Measurements from ENCODE around the gene CGNL1.

The CGNL1 gene

DNA sequence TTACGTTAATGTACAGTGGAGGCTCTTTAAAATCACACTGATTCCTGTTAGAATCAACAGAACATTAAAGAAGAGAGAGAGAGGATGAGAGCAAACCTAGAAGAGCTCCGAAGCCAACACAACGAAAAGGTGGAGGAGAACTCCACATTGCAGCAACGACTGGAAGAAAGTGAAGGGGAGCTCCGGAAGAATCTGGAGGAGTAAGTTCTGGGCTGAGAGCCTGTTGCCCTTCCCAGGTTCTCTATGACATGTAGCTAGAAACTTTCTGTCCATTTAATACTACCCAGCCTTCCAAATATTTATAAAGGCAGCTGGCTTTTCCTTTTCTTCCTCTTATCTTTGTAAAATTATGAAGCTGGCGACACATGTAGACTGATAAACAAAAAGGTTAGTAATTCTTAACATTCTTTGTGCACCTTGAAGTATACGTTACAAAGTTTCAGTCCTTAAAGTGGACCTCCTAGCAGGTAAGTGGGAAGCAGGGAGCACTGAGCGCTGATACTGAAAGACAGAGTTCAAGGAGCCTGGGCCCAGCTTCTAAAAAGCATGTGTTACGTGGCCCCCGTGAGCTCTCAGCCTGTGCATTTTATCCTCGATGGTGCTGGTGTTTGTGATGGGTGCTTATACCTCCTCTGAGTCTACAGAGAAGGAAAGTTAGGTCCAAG is 75.9 kb downstream of the CGNL1 start:
- no peak for DNase-seq

DNA sequence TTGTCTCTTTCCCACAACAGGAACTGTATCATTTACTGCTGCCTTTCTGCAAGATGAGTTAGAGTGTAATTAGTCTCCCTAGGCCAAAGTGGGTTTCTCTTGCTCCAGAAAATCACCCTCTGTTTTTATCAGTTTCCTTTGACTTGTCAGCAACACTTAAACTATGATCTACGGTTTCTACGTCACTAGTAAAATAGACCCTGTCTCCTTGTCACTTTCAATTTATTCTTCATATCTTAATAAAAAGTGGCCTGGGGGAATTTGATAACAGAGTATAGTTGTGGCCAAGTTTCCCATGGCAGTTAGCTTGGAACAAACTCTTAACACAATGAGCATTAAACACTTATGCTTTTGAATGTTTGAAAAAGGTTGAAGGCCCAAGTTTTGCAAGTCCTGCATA is 79.6 kb downstream of the CGNL1 start:
- DNase-seq, result no peak

DNA sequence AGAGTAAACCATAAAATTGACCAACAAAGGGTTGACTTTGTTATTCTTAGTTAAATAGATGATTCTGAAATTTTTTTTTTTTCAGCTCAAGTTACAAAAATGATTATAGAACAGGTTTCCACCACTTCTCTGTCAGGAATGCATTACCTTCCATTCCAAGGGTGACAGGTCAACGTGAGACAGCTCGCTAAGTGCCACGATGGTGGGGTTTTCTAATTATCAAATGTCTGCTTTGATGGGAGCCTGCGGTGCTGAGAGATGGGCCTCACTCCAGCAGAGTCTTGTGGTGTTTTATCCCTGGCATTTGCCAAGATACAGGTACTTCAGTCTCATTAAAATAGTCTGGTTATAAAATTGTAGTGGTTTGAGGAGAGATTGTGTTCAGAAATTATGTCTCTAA is 80.3 kb downstream of the CGNL1 start:
- DNase-seq, result no peak

DNA sequence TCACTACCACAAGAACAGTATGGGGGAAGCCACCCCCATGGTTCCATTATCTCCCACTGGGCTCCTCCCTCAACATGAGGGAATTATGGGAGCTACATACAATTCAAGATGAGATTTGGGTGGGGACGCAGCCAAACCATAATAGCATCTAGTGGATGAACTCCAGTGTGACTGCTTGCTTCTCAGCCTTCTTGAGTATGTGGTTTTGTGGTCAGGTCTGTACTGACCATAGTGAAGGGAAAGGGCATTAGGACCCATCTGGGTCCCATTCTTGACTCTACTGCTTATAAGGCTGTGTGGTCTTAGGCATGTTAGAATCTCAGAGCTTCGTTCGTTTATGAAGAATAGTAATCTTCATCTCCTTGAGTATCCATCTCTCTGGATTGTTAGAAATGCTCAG is 81.4 kb downstream of the CGNL1 start:
- DNase-seq, result no peak

DNA sequence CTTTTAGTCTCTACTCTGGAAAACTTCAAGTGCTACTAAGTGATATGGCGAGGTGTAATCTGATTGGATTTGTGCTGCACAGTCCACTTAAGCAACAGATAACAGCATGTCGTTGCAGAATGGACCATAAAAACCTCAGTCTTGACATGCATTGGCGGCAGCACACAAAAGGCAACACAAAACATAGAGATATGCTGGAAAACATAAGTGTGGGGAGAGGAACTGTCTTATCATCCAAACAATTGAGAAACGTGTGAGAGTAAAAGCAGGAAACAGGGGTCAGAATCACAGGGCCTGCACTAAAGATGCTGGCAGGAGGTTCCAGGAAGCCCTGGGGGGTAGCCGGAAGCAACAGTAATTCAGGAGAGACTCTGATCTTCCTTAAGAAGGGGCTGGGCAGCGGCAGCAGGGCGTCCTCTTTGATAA is 82.1 kb downstream of the CGNL1 start:
- DNase-seq, result no peak

DNA sequence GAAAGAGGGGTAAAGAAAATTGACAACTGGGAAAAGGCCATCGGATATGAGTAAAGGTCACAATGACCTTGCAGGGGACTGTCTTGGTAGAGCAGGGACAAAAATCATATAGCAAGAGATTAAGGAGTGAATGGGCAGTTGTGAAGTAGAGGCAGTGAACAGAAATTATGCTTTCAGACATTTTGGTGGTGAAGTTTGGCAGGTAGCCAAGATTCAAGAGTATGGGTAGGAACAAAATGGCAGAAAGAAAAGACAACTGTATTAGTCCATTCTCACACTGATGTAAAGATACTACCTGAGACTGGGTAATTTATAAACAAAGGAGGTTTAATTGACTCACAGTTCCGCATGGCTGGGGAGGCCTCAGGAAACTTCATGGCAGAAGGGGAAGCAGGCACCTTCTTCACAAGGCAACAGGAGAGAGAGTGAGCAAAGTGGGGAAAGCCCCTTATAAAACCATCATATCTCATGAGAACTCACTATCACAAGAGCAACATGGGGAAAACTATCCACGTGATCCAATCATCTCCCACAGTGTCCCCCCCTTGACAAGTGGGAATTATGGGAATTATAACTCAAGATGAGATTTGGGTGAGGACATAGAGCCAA is 84.0 kb downstream of the CGNL1 start:
- no peak for DNase-seq

DNA sequence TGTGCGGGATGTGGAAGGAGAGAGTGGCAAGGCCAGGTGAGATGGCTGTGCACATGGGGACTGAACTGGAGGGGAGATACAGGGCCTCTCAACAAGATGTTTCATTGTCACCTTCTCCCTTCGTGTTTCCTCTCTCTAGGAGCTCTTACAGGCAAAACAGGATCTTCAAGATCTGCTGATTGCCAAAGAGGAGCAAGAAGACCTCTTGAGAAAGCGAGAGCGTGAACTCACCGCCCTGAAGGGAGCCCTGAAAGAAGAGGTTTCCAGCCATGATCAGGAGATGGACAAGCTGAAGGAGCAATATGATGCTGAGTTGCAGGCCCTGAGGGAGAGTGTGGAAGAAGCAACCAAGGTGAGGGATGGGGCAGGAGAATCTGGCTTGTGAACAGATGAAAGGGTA is 85.2 kb downstream of the CGNL1 start:
- no peak for DNase-seq

DNA sequence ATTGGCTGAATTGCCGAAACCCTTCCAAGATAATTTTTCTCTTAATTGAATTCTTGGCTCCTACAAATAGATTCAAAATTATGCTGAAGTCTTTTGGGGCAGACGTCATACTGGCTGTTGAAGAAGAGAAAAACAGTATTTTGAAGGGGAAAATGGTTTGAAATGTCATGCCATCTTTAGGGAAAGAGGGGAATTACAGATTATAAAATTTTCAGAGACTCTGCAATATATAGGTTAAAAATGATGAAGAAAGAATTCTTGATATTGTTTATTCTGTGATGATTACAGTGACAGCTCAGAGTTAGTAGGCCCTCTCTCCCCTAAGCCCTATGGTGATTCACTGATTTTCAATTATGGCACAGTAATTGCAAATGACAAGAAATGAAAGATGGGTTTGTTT is 86.1 kb downstream of the CGNL1 start:
- DNase-seq, result no peak

DNA sequence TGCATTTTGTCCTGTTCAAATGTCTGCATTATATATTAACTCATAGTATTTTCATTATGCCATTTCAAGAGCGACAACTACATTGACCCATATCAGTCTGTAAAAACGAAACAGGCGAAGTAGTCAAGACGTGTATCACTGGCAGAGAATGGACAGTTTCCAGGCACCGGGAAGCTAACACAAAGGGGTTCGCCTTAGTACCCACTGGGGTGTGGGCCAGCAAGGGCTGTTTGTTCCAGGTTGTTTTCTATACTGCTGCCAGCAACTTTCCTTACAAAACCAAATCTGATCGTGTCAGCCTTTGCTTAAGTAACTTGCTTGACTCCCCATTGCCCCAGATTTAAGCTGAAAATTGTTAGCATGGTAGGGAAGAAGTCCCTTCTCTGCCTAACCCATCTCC is 87.1 kb downstream of the CGNL1 start:
- DNase-seq, result peak in 29 of 51 donors; percentile 5 to 72 (median 31)

DNA sequence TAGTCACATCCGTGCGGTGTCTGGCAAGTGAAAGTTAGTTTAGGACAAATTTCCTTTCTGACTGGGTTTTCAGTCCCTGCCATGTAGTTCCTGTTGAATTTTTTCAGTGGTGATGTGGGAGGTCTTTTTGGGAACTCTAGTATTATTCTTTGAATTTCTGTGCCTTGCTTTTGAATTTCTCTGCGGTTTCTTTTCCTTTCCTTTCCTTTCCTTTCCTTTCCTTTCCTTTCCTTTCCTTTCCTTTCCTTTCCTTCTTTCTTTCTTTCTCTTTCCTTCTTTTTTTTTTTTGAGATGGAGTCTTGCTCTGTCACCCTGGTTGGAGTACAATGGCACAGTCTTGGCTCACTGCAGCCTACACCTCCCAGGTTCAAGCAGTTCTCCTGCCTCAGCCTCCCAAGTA is 88.2 kb downstream of the CGNL1 start:
- no peak for DNase-seq

DNA sequence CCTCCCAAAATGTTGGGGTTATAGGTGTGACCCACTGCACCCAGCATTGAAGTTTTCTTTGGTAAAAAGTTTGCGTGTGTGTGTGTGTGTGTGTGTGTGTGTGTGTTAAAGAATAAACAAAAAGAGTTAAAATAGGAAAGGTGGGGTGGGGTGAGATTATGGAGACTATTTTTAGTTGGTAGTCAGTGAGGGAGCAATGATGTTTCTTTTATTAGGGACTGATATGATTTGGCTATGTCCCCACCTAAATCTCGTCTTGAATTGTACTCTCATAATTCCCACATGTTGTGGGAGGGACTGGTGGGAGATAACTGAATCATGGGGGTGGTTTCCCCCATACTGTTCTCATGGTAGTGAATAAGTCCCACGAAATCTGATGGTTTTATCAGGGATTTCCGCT is 92.2 kb downstream of the CGNL1 start:
- DNase-seq, result no peak

DNA sequence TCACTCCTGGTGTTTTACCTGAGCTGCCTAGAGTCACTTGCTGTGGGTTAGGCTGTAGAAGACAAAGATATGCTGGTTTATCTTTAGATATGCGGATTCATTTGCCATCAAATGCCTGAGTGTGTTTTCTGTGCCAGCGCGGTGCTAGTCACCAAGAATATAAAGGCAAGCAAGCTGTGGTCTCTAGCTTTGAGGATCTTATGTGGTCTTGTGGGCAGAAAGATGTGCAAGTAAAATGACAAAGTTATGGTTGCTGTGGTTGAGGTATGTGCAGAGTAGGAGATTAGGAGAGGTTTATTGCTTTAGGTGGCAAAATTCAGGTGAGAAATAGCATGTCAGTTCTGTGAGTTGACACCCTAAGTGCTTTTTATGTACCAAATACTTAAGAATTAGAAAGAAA is 94.2 kb downstream of the CGNL1 start:
- DNase-seq, result no peak

DNA sequence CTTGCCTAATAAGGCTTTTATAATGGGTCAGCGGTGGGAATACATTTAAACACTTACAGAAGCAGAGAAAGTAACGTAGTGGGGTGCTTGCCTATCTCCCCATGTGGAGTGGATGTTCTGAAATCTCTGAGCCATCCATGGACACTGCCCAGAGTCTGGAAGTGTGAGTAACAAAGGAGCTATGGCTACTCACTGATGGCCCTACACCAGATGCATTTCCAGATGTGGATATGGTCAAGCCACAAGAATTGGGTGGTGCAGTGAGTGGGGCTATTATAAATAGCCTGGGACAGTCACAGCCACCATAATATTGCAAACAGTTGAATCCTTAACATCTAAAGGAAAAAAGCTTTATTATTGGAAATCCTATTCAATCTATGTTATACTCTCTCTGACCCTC is 96.6 kb downstream of the CGNL1 start:
- no peak for DNase-seq

DNA sequence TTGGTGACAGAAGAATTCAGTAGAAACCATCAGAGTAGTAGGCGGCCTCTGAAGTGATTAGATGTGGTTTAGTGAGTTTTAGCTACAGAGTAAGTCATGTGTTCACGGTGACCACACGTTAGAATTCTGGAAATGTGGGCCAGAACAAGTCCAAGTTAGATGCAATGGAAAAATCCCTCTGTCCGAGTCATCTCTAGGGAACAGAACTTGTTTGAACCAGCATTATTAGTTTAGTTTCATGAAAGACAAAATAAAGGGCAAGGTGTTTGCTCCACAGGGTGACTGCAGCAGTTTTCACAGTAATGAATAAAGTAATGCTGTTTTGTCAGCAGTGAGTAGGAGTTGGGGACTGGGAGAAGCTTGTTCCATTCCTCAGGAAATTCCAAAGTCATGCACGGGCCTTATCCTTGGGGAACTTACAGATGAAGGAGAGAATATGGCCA is 100.2 kb downstream of the CGNL1 start:
- no peak for DNase-seq

DNA sequence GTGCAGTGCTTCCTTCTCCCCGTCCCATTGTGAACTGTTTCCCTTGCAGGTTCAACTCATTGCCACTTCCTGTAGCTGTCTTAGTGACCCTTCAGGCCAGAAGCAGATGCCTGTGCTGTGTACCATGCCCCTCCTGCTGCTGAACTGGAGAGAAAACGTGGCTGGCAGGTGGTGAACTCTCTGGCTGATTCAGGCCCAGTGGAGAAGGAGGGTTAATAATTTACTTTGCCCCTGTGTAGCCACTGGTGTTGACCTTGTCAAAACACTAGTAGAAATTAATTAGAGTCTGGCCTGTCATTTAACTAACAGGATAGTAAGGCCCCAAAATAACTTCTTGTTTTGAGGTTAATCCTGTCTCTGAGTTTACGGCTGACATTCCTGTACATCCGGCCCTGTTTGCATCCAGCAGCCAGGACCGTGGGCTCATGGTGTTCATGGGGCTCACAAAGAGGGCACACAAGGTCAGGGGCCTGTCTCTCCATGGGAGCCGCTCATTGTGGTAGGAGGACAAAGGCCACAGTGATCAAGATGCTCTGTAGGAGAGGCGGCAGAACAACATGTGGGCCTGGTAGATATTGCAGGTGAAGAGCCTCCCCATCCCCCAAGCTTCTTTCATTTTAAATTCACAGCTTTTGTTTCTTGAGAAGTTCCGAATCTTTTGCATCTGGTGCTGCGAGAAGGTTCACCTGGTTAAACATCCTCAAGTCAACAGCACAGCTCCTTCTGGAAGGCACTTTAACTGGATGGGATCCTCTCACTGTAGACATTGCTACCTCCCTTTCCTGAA is 101.6 kb downstream of the CGNL1 start:
- DNase-seq, result no peak

DNA sequence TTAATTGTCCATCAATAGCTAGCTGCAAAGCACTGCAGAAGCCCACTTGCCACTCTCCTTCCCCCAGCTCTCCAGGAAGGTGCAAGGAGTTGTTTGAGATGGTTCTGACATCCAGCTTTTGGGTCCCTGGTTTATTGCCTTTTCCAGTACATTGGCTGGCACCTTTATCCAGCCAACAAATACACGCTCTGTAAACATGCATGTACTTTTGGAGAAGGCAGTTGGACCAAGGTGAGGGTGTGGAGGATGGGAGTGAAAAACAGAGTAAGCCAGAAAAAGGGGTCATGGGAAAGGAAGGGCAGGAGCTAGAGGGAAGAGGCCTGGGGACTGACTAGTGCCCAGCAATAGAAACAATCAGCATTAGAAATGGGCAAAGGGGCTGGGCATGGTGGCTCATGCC is 102.7 kb downstream of the CGNL1 start:
- DNase-seq, result no peak

DNA sequence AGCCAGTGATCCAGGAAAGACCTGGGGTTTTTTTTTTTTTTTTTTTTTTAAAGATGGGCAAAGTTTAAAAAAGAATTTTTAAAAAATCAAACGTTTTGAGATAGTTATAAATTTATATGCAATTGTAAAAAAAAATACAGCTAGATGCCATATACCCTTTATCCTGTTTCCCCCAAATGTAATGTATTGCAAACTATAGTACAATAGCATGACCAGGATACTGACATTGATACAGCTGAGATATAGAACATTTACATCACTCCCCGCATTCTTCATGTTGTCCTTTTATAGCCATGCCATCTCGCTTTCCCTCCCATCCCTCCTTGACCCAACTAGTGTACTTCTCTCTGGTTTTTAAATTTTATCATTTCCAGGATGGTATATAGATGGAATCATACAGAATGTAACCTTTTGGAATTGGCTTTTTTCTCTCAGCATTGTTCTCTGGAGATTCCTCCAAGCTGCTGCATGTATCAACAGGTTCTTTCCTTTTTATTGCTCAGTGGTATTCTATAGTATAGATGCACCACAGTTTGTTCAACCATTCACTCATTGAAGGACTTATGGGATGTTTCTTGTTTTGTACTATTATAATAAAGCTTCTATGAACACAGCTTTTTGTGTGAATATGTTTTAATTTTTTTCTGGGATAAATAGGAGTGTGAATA is 104.9 kb downstream of the CGNL1 start:
- no peak for DNase-seq

DNA sequence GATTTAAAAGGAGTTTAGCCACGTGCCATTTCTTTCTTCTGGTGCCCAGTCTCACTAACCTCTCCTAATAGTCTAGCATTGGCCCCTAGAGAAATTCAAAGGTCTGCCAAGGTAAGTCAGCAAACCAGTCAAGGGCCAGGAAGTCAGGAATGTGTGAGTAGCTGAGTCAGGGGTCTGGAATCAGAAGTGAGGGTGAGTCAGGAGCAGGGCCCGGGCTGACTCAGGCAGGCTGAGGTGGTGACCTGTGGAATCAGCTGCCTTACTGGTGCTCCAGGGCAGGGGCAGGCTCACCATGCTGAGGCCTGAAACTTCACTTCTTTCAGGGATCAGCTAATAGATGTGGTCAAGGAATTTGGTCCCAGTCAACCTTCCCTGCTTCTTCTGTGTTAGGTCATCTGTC is 109.6 kb downstream of the CGNL1 start:
- no peak for DNase-seq

DNA sequence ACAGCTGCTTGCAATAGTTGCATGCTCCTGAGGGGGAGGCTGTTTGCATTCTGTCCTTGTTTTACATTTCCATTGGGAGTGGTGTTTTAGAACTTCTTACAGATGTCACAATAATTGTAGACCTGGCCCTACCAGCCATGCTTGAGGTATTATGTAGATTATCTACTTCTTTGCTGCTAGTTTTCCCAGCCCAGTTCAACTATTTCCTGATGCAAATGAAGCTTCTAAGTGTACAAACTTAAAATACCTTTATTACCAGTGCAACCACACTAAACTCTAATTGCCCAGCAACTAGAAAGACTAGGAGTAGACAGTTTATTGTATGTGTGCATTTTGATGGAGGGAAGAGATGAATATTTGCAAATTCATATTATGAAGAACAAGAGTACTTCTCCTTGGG is 110.5 kb downstream of the CGNL1 start:
- no peak for DNase-seq

DNA sequence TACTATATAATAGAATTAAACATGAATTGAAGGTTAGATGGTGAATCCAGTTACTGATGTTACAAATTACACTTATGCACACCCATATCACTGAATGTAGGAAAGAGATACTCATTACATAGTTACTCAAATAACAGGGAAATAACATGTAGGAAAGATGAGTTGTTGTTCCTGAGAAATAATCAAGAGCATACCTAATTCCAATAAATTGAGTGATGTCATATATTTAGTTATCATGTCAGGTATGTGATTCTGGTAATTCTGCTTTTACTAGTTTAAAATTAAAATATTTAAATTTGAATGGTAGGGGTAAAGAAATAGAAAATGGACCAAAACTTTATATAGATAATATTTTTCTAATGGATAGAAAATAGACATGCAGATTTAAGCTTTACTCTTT is 112.8 kb downstream of the CGNL1 start:
- no peak for DNase-seq

DNA sequence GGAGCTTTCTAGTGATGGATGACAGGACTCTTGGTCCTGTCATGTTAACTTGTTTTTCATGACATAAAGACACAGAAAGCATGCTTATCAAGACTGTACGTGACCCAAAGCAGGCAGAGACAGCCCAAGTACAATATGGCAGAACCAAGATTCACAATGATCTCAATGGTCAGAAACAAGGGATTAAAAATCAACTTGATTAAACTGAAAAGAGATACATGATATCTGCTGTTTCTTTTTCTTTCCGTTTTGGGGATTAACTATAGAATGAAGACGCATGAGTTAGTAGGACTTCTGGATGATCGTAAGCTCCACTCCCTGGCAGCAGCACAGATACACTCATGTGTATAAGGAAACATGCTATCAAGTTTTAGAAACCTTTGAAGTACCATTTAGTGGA is 117.0 kb downstream of the CGNL1 start:
- DNase-seq, result no peak

DNA sequence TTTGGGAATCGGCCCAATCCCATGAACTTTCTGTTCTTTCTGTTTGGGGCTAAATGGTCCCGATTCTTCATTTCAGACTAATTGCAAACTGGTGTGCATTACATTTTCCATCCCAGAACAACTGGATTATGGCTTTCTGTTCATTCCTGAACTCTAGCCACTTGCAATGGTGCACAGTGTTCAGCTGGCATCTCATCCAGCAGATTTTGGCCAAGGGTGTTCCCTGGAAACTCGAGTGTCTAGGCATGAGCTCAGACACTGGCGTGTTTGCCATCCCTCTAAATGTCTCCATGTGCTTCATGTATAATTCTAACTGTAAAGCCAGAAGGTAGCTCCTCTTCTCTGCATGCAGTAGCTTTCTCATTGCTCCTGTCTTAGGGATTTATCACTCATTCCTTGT is 118.3 kb downstream of the CGNL1 start:
- no peak for DNase-seq
